Upper lobe of left lung (tissue), 4 donors: ENCODE data around the gene LPAR5.

Experiments used
- CTCF ChIP-seq, 6 experiments: fragments of 450-650 bp in 4 of 6; fragments of 200-600 bp in 2 of 6; sonication (generic) in 2 of 6; IDR thresholded peaks; one replicate each; pipeline ENCODE4 v1.5.1; 2016 to 2019; ENCODE audit warnings: antibody characterized with exemption in 6 of 6
- POLR2A ChIP-seq, 4 donors: fragments of 450-650 bp; IDR thresholded peaks; one replicate each; pipeline ENCODE4 v1.5.1; 2016 to 2017; ENCODE audit warnings: antibody characterized with exemption in 4 of 4, mild to moderate bottlenecking in 2 of 4

DNA sequence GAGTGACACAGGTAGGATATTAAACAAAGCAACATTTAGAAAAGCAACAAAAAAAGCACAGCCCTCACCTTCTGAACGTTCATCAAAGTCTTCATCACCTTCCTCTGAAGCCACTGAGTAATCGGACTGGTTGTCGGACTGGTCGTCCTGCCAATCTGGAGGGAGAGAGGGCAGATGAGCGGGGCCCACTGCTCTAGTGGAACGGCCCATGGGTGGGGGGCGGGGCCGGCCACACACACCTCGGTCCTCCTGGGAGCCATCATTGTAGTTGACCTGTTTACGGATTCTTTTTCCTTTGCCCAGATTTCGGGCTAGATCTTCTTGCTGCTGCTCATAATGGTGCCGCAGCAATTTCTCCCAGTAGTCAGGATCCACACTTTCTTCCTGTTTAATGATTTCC lies 52.8 kb downstream of the LPAR5 start:
- TF ChIP-seq CTCF (IDR thresholded peaks at IDR 0.05): no peak
- no peak for TF ChIP-seq POLR2A (IDR thresholded peaks at IDR 0.05)
